Thyroid gland (tissue), 4 donors: ENCODE measurements around the gene COMMD2.

Source experiments
- POLR2A ChIP-seq, 2 donors: fragments of 450-650 bp; IDR thresholded peaks; one replicate each; pipeline ENCODE4 v1.6.1; 2017; ENCODE audit warnings: antibody characterized with exemption in 2 of 2, mild to moderate bottlenecking in 2 of 2, moderate library complexity in 1 of 2
- TF ChIP-seq, protein P1 (sequence below), 6 experiments: fragments of 200-600 bp in 3 of 6; fragments of 450-650 bp in 3 of 6; sonication (generic) in 3 of 6; IDR thresholded peaks; one replicate each; pipeline ENCODE4 v1.5.1; 2016 to 2019; ENCODE audit warnings: antibody characterized with exemption in 6 of 6, mild to moderate bottlenecking in 2 of 6, inconsistent platforms in 1 of 6, moderate library complexity in 1 of 6

DNA sequence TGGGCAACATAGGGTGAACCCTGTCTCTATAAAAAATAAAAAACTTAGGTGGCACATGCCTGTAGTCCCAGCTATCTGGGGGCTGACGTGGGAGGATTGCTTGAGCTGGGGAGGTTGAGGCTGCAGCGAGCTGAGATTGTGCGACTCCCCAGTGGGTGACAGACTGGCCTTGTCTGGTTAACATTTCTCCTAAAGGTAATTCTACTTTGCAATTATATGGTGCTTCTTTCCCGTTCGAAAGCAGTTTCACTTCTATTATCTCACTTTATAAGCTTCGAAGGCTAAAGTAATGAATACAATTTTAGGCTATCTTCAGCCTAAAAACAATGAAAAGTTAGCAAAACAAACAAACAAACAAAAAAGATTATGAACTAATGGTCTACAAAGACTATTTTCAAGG, 35.3 kb downstream of the COMMD2 start:
- TF ChIP-seq, protein P1, sequence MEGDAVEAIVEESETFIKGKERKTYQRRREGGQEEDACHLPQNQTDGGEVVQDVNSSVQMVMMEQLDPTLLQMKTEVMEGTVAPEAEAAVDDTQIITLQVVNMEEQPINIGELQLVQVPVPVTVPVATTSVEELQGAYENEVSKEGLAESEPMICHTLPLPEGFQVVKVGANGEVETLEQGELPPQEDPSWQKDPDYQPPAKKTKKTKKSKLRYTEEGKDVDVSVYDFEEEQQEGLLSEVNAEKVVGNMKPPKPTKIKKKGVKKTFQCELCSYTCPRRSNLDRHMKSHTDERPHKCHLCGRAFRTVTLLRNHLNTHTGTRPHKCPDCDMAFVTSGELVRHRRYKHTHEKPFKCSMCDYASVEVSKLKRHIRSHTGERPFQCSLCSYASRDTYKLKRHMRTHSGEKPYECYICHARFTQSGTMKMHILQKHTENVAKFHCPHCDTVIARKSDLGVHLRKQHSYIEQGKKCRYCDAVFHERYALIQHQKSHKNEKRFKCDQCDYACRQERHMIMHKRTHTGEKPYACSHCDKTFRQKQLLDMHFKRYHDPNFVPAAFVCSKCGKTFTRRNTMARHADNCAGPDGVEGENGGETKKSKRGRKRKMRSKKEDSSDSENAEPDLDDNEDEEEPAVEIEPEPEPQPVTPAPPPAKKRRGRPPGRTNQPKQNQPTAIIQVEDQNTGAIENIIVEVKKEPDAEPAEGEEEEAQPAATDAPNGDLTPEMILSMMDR (IDR thresholded peaks at IDR 0.05), result no peak
- TF ChIP-seq POLR2A (IDR thresholded peaks at IDR 0.05), result no peak
